RWPE2 (cell line): Measurements from ENCODE around the gene KCNAB2.

Experiments
- ATAC-seq: fragments of 200-7000 bp; cut with Tn5 transposase; 3 replicates; pipeline ENCODE4 v1.9.1; 2021; ENCODE audit warnings: low read depth
- DNase-seq: peaks from one replicate; pipeline ENCODE4 v3.0.0-alpha.2; 2020; ENCODE audit warnings: low spot score
- H3K27ac ChIP-seq: fragments of 450-650 bp; 2 replicates; pipeline ENCODE4 v1.5.1; 2017; ENCODE audit warnings: mild to moderate bottlenecking; ENCODE audit not compliant: poor library complexity, severe bottlenecking
- H3K27me3 ChIP-seq: fragments of 250-450 bp; sonication (Bioruptor Pico); 2 replicates; pipeline ENCODE4 v1.5.1; 2021; ENCODE audit warnings: mild to moderate bottlenecking, moderate library complexity; ENCODE audit not compliant: insufficient read depth, poor library complexity, severe bottlenecking
- H3K36me3 ChIP-seq: fragments of 250-450 bp; sonication (Bioruptor Pico); 2 replicates; pipeline ENCODE4 v1.5.1; 2020; ENCODE audit warnings: low read depth, mild to moderate bottlenecking, moderate library complexity
- H3K4me1 ChIP-seq: fragments of 250-450 bp; sonication (Bioruptor Pico); 2 replicates; pipeline ENCODE4 v1.5.1; 2021; ENCODE audit warnings: mild to moderate bottlenecking, moderate library complexity; ENCODE audit not compliant: insufficient read depth, poor library complexity, severe bottlenecking
- H3K4me3 ChIP-seq: fragments of 250-450 bp; sonication (Bioruptor Pico); 2 replicates; pipeline ENCODE4 v1.5.1; 2021; ENCODE audit warnings: mild to moderate bottlenecking, moderate library complexity; ENCODE audit not compliant: severe bottlenecking
- H3K9me3 ChIP-seq: fragments of 250-450 bp; sonication (Bioruptor Pico); 2 replicates; pipeline ENCODE4 v1.5.1; 2021; ENCODE audit warnings: mild to moderate bottlenecking, moderate library complexity; ENCODE audit not compliant: severe bottlenecking
- CTCF ChIP-seq: fragments of 450-650 bp; IDR thresholded peaks from one replicate; pipeline ENCODE4 v1.5.1; 2017; ENCODE audit warnings: mild to moderate bottlenecking, moderate library complexity; ENCODE audit not compliant: poor library complexity, severe bottlenecking

KCNAB2 gene

GRCh38 chr1:6007318-6008083, 38.2 kb upstream of the KCNAB2 start:
- H3K36me3 ChIP-seq, result no peaks in the 10 kb centered on the region
- TF ChIP-seq CTCF, result no peak
- no peaks in the 10 kb centered on the region for H3K9me3 ChIP-seq
- DNase-seq, result peak; percentile 45
- no peaks in the 10 kb centered on the region for H3K4me1 ChIP-seq
- ATAC-seq, result no peak
- H3K27ac ChIP-seq, result no peak overlapping the region
- no peaks in the 10 kb centered on the region for H3K27me3 ChIP-seq
- H3K4me3 ChIP-seq, result no peak overlapping the region

- DNase-seq (no peak), ATAC-seq (no peak)
- no peak overlapping the region for H3K27ac ChIP-seq
- no peaks in the 10 kb centered on the region for H3K27me3 ChIP-seq
- no peaks in the 10 kb centered on the region for H3K36me3 ChIP-seq
- no peaks in the 10 kb centered on the region for H3K9me3 ChIP-seq
- H3K4me3 ChIP-seq, result no peak overlapping the region
- no peaks in the 10 kb centered on the region for H3K4me1 ChIP-seq
- no peak for TF ChIP-seq CTCF
Observed at GRCh38 chr1:6008084-6008415, 37.6 kb upstream of the KCNAB2 start.

- no peaks in the 10 kb centered on the region for H3K27me3 ChIP-seq
- no peaks in the 10 kb centered on the region for H3K4me1 ChIP-seq
- H3K9me3 ChIP-seq, result no peaks in the 10 kb centered on the region
- no peak for TF ChIP-seq CTCF
- ATAC-seq (no peak), DNase-seq (no peak)
- no peak overlapping the region for H3K4me3 ChIP-seq
- H3K36me3 ChIP-seq, result no peaks in the 10 kb centered on the region
- no peak overlapping the region for H3K27ac ChIP-seq
Observed at GRCh38 chr1:6008696-6009095, 37.0 kb upstream of the KCNAB2 start.

GRCh38 chr1:6009120-6010040, 36.3 kb upstream of the KCNAB2 start:
- no peak overlapping the region for H3K4me3 ChIP-seq
- no peaks in the 10 kb centered on the region for H3K36me3 ChIP-seq
- TF ChIP-seq CTCF, result no peak
- ATAC-seq (0 out of 3 replicates have a peak, but pooled peaks have one; percentile 8), DNase-seq (no peak)
- no peak overlapping the region for H3K27ac ChIP-seq
- H3K4me1 ChIP-seq, result no peaks in the 10 kb centered on the region
- H3K27me3 ChIP-seq, result no peaks in the 10 kb centered on the region
- no peaks in the 10 kb centered on the region for H3K9me3 ChIP-seq
